GM06990 (cell line): ENCODE measurements around the gene PRICKLE2.

Experiments used
- DNase-seq: peaks from one replicate; pipeline ENCODE4 v3.0.0-alpha.2; 2011; ENCODE audit not compliant: insufficient read length; ENCODE audit errors: extremely low read depth
- H3K27me3 ChIP-seq: replicated peaks from 2 replicates; pipeline ENCODE4 v1.6.0; 2011; ENCODE audit warnings: low read length; ENCODE audit not compliant: control insufficient read depth, insufficient read depth
- H3K36me3 ChIP-seq: 2 replicates; pipeline ENCODE4 v1.5.1; 2011; ENCODE audit warnings: low read length; ENCODE audit not compliant: control insufficient read depth, insufficient read depth
- H3K4me3 ChIP-seq: replicated peaks from 2 replicates; pipeline ENCODE4 v1.5.1; 2011; ENCODE audit warnings: low read depth, mild to moderate bottlenecking, control low read depth, low read length
- TF ChIP-seq, protein P1 (sequence below): IDR thresholded peaks from 2 replicates; pipeline ENCODE4 v1.5.1; 2011; ENCODE audit warnings: low read length, control low read depth, mild to moderate bottlenecking, inconsistent platforms; ENCODE audit not compliant: insufficient read depth, poor library complexity, severe bottlenecking

PRICKLE2 gene, protein sequence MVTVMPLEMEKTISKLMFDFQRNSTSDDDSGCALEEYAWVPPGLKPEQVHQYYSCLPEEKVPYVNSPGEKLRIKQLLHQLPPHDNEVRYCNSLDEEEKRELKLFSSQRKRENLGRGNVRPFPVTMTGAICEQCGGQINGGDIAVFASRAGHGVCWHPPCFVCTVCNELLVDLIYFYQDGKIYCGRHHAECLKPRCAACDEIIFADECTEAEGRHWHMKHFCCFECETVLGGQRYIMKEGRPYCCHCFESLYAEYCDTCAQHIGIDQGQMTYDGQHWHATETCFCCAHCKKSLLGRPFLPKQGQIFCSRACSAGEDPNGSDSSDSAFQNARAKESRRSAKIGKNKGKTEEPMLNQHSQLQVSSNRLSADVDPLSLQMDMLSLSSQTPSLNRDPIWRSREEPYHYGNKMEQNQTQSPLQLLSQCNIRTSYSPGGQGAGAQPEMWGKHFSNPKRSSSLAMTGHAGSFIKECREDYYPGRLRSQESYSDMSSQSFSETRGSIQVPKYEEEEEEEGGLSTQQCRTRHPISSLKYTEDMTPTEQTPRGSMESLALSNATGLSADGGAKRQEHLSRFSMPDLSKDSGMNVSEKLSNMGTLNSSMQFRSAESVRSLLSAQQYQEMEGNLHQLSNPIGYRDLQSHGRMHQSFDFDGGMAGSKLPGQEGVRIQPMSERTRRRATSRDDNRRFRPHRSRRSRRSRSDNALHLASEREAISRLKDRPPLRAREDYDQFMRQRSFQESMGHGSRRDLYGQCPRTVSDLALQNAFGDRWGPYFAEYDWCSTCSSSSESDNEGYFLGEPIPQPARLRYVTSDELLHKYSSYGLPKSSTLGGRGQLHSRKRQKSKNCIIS

DNA sequence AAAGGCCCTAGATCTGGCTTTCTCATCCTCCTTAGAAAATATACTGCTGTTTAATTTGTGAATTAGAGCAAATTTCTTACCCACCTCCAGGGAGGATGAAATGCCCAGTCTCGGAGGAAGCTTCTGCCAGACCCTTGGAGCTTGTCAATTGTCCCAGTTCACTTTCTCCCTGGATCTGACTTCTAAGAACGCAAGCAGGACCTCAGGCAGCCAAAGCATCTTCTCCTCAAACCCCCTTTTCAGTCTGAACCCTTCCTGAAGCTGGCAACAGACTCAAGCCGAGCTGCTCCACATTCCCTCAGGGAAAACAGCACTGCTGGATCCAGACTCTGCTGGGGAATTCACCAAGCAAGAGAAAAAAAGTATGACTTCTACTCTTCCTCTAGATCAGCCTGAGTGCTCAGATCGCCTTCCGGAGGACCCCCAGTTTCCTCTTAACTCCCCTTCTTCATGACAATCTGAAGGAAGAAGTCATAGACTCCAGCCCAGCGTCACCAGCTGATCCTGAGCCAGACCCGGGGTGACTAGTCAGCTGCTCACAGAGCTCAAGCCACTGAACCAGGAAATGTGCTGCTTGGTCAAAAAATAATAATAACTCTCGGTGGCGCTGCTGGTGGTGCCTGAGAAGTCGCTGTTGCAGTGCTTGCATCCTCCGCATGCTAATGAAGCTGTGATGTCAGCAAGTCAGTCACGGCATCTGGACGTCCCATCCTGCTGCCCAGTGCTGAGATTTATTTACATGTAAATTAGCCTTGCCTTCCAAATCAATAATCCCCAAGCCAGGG, at the start of gene PRICKLE2:
Gene PRICKLE2, minus strand, starts transcription at position 641 of the 785 bp plus-strand sequence. CDS start 26,539 bp downstream, outside the sequence.
- peak within 1 kb of the TSS; percentile 43 for H3K4me3 ChIP-seq
- no peaks in the 10 kb centered on the region for H3K36me3 ChIP-seq
- TF ChIP-seq, protein P1, sequence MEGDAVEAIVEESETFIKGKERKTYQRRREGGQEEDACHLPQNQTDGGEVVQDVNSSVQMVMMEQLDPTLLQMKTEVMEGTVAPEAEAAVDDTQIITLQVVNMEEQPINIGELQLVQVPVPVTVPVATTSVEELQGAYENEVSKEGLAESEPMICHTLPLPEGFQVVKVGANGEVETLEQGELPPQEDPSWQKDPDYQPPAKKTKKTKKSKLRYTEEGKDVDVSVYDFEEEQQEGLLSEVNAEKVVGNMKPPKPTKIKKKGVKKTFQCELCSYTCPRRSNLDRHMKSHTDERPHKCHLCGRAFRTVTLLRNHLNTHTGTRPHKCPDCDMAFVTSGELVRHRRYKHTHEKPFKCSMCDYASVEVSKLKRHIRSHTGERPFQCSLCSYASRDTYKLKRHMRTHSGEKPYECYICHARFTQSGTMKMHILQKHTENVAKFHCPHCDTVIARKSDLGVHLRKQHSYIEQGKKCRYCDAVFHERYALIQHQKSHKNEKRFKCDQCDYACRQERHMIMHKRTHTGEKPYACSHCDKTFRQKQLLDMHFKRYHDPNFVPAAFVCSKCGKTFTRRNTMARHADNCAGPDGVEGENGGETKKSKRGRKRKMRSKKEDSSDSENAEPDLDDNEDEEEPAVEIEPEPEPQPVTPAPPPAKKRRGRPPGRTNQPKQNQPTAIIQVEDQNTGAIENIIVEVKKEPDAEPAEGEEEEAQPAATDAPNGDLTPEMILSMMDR, result no peak
- no peaks in the 10 kb centered on the region; the same call in 1 of the 2 replicates for H3K27me3 ChIP-seq
- peak; percentile 48 for DNase-seq

DNA sequence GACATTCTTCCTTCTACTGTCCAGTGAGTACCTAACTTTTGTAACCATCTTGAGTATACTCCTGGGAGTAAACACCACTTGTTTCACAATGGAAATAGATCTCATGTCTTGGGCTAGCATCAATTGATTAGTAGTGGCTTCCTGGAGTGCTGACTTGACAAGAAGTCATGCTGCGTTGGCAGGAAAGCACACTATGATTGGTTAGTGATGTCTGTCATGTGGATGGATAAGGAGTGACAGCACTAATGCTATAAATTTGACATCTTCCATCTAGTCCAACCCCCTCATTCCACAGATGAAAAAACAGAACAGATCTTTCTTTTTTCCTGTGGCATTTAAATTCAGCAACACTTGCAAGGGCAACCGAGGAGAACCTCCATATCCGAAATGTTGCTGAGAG, 47.6 kb upstream of the PRICKLE2 start:
- Histone ChIP-seq H3K4me3 (no peak overlapping the region), H3K36me3 (no peaks in the 10 kb centered on the region), H3K27me3 (no peaks in the 10 kb centered on the region)
- DNase-seq, result no peak
- TF ChIP-seq, protein P1, result no peak

DNA sequence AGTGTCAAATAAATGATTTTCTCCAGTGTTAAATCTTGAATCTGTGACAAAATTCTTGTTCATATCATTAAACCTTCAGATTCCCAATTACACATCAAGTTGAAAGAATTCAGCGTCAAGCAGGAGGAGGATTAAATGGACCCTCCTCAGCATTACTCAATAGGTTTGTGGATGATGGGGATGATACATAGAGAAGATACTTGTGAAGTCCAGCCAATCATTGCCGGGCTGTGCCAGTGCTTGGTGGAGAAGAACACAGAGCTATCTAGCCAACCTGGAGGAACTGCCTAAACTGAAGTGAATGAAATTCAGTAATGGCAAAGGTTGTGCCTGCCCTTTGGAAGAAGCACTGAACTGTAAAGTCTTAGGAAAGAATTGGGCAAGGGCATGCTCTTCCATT, 47.0 kb upstream of the PRICKLE2 start:
- TF ChIP-seq, protein P1, result no peak
- DNase-seq, result no peak
- no peak overlapping the region for H3K4me3 ChIP-seq
- no peaks in the 10 kb centered on the region for H3K36me3 ChIP-seq
- no peaks in the 10 kb centered on the region for H3K27me3 ChIP-seq

- no peaks in the 10 kb centered on the region for H3K36me3 ChIP-seq
- no peak overlapping the region for H3K4me3 ChIP-seq
- DNase-seq, result no peak
- H3K27me3 ChIP-seq, result no peaks in the 10 kb centered on the region
- TF ChIP-seq, protein P1, result no peak
These were observed 46.4 kb upstream of the PRICKLE2 start for GRCh38 chr3:64271631-64272030.

GRCh38 chr3:64270866-64271260, 45.6 kb upstream of the PRICKLE2 start:
- Histone ChIP-seq H3K27me3 (no peaks in the 10 kb centered on the region), H3K36me3 (no peaks in the 10 kb centered on the region), H3K4me3 (no peak overlapping the region)
- TF ChIP-seq, protein P1, result no peak
- DNase-seq, result no peak
